Breast epithelium (tissue), 3 donors: ENCODE measurements around the gene KIAA0319L.

ENCODE experiments used
- CTCF ChIP-seq, 3 donors: fragments of 450-650 bp; IDR thresholded peaks; one replicate each; pipeline ENCODE4 v1.5.1; 2016 to 2017; ENCODE audit warnings: antibody characterized with exemption in 3 of 3, mild to moderate bottlenecking in 3 of 3, moderate library complexity in 3 of 3
- POLR2A ChIP-seq: fragments of 450-650 bp; IDR thresholded peaks from one replicate; pipeline ENCODE4 v1.6.1; 2016; ENCODE audit warnings: antibody characterized with exemption, mild to moderate bottlenecking, moderate library complexity

DNA sequence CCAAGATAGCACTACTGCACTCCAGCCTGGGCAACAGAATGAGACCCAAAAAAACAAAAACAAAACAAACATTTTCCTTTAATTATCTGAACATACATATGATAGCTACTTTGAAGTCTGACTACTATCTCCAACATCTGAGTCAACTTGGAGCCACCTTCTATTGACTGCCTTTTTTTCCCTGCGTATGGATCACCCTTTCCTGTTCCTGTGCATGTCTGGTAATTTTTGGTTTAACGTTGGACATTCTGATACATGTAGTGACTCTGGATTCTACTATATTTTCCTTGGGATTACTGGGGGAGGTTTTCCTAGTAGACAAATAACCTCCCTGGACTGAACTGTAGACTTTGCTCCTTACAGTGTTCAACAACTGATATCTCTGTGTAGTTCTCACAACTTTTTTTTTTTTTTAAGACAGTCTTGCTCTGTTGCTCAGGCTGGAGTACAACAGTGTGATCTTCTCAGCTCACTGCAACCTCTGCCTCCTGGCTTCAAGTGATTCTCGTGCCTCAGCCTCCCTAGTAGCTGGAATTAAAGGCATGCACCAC, 70.3 kb downstream of the KIAA0319L start:
- no peak for TF ChIP-seq CTCF (IDR thresholded peaks at IDR 0.05)
- TF ChIP-seq POLR2A = no peak
